ENCODE results near the gene TMEM131L.

The TMEM131L gene

GRCh38 chr4:153418558-153418957 is 47.6 kb upstream of the TMEM131L start:
- TF ChIP-seq CTCF (conservative IDR thresholded peaks at IDR 0.05; ENCODE audit: low read length) = no peak
- no peak for TF ChIP-seq EZH2phosphoT487 (IDR thresholded peaks at IDR 0.05; ENCODE audit: borderline replicate concordance)
- peaks cover 29% of the 10 kb centered on the region for H3K4me1 ChIP-seq (ENCODE audit: insufficient read depth, low read length, poor library complexity, severe bottlenecking)
- H3K36me3 ChIP-seq (ENCODE audit: insufficient read depth, low read length) = peaks cover 11% of the 10 kb centered on the region; the same call in 1 of the 2 replicates
- peak overlapping the region; percentile 13 for H3K9ac ChIP-seq (ENCODE audit: low read depth, low read length, poor library complexity, severe bottlenecking)
- no peaks in the 10 kb centered on the region for H3K9me3 ChIP-seq (ENCODE audit: insufficient read depth, low read depth, low read length)
- peak overlapping the region; percentile 15 for H3K4me2 ChIP-seq (ENCODE audit: low read depth, low read length, poor library complexity, severe bottlenecking)
- H3K27me3 ChIP-seq (ENCODE audit: insufficient read depth, low read length, poor library complexity, severe bottlenecking) = no peaks in the 10 kb centered on the region
- H3F3A ChIP-seq (ENCODE audit: low read depth) = no peaks in the 10 kb centered on the region
- no peaks in the 10 kb centered on the region for H3K79me2 ChIP-seq (ENCODE audit: insufficient read depth, low read length)
- no peak overlapping the region for H2AFZ ChIP-seq (ENCODE audit: low read length)
- no peak overlapping the region for H3K4me3 ChIP-seq (ENCODE audit: low read length, poor library complexity, severe bottlenecking)
- H3K9me2 ChIP-seq (replicated peaks; ENCODE audit: low read depth, low read length) = no peaks in the 10 kb centered on the region
- H4K20me1 ChIP-seq (ENCODE audit: insufficient read depth, low read length, poor library complexity, severe bottlenecking) = no peaks in the 10 kb centered on the region

DNA sequence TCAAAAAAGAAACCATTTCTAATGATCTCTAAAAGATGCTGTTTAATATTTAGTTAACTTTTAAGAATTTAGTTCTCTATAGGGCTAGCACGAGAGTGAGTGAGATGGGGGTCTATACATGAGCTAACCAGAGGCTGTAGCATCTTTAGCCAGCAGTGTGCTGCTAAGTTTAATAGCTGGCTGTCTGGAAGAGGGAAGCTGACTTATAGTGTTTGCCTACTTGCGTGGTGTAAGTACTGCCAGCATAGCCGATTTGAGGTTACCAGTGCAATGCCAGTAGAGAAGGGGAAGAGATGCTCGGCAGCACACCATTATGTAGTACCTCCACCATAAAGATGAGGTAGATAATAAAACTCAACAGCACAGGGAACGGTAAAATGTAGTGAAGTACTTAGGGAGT is 47.1 kb upstream of the TMEM131L start:
- no peaks in the 10 kb centered on the region for H3K79me2 ChIP-seq (ENCODE audit: insufficient read depth, low read length)
- TF ChIP-seq CTCF (conservative IDR thresholded peaks at IDR 0.05; ENCODE audit: low read length) (no peak), EZH2phosphoT487 (IDR thresholded peaks at IDR 0.05; ENCODE audit: borderline replicate concordance) (no peak)
- no peak overlapping the region for H2AFZ ChIP-seq (ENCODE audit: low read length)
- peak overlapping the region; percentile 15 for H3K4me2 ChIP-seq (ENCODE audit: low read depth, low read length, poor library complexity, severe bottlenecking)
- no peak overlapping the region for H3K4me3 ChIP-seq (ENCODE audit: low read length, poor library complexity, severe bottlenecking)
- no peaks in the 10 kb centered on the region for H3K9me2 ChIP-seq (replicated peaks; ENCODE audit: low read depth, low read length)
- no peaks in the 10 kb centered on the region for H3K27me3 ChIP-seq (ENCODE audit: insufficient read depth, low read length, poor library complexity, severe bottlenecking)
- no peaks in the 10 kb centered on the region for H3K9me3 ChIP-seq (ENCODE audit: insufficient read depth, low read depth, low read length)
- peaks cover 29% of the 10 kb centered on the region for H3K4me1 ChIP-seq (ENCODE audit: insufficient read depth, low read length, poor library complexity, severe bottlenecking)
- no peaks in the 10 kb centered on the region for H3F3A ChIP-seq (ENCODE audit: low read depth)
- no peaks in the 10 kb centered on the region for H4K20me1 ChIP-seq (ENCODE audit: insufficient read depth, low read length, poor library complexity, severe bottlenecking)
- H3K9ac ChIP-seq (ENCODE audit: low read depth, low read length, poor library complexity, severe bottlenecking) = peak overlapping the region; percentile 13
- peaks cover 11% of the 10 kb centered on the region; the same call in 1 of the 2 replicates for H3K36me3 ChIP-seq (ENCODE audit: insufficient read depth, low read length)

GRCh38 chr4:153419673-153420278 is 46.4 kb upstream of the TMEM131L start:
- TF ChIP-seq EZH2phosphoT487 (IDR thresholded peaks at IDR 0.05; ENCODE audit: borderline replicate concordance) (no peak), CTCF (conservative IDR thresholded peaks at IDR 0.05; ENCODE audit: low read length) (no peak)
- Histone ChIP-seq H2AFZ (ENCODE audit: low read length) (no peak overlapping the region), H3K9me3 (ENCODE audit: insufficient read depth, low read depth, low read length) (no peaks in the 10 kb centered on the region), H3K9me2 (replicated peaks; ENCODE audit: low read depth, low read length) (no peaks in the 10 kb centered on the region), H4K20me1 (ENCODE audit: insufficient read depth, low read length, poor library complexity, severe bottlenecking) (no peaks in the 10 kb centered on the region), H3K4me3 (ENCODE audit: low read length, poor library complexity, severe bottlenecking) (no peak overlapping the region), H3K36me3 (ENCODE audit: insufficient read depth, low read length) (peaks cover 11% of the 10 kb centered on the region; the same call in 1 of the 2 replicates), H3K27me3 (ENCODE audit: insufficient read depth, low read length, poor library complexity, severe bottlenecking) (no peaks in the 10 kb centered on the region), H3F3A (ENCODE audit: low read depth) (no peaks in the 10 kb centered on the region), H3K9ac (ENCODE audit: low read depth, low read length, poor library complexity, severe bottlenecking) (no peak overlapping the region), H3K4me2 (ENCODE audit: low read depth, low read length, poor library complexity, severe bottlenecking) (peak overlapping the region; percentile 15), H3K4me1 (ENCODE audit: insufficient read depth, low read length, poor library complexity, severe bottlenecking) (peaks cover 29% of the 10 kb centered on the region), H3K79me2 (ENCODE audit: insufficient read depth, low read length) (no peaks in the 10 kb centered on the region)
